ENCODE data around the gene LMBR1. TPM values are rescaled to one million over a fixed set of nuclear protein-coding genes. Genes with fewer than 3 reads are reported as not detected.

Gene LMBR1
- total RNA-seq, 2 experiments from 2014 or later: 47.5 to 50.4 TPM

Other genes starting within 250 kb of the LMBR1 start
- 10 to 100 TPM; 31.5 to 35.4 TPM for gene NOM1, start 56.5 kb upstream of the LMBR1 start, total RNA-seq
- gene MNX1, start 117.5 kb upstream of the LMBR1 start, total RNA-seq: not detected
- gene UBE3C, start 245.7 kb upstream of the LMBR1 start, total RNA-seq: 10 to 100 TPM; 75.0 to 75.7 TPM